Upper lobe of right lung (tissue), 1 donor: ENCODE measurements around the gene CBX2. TPM values are rescaled to one million over a fixed set of nuclear protein-coding genes. Genes with fewer than 3 reads are reported as not detected.

Source experiments
- ATAC-seq: fragments of 200-7000 bp; cut with Tn5 transposase; one replicate; pipeline ENCODE4 v1.9.1; 2020; ENCODE audit warnings: mild to moderate bottlenecking, moderate library complexity
- DNase-seq: peaks from one replicate; pipeline ENCODE4 v3.0.0-alpha.2; 2020
- H3K27ac ChIP-seq: fragments of 200-600 bp; one replicate; pipeline ENCODE4 v1.8.0; 2022
- H3K27me3 ChIP-seq: fragments of 200-600 bp; one replicate; pipeline ENCODE4 v1.8.0; 2022; ENCODE audit warnings: mild to moderate bottlenecking
- H3K36me3 ChIP-seq: fragments of 200-600 bp; one replicate; pipeline ENCODE4 v1.8.0; 2022
- H3K4me1 ChIP-seq: fragments of 200-600 bp; one replicate; pipeline ENCODE4 v1.8.0; 2022
- H3K4me3 ChIP-seq: fragments of 200-600 bp; one replicate; pipeline ENCODE4 v1.8.0; 2022; ENCODE audit warnings: mild to moderate bottlenecking
- H3K9me3 ChIP-seq: fragments of 200-600 bp; one replicate; pipeline ENCODE4 v1.8.0; 2022
- CTCF ChIP-seq: fragments of 200-600 bp; IDR thresholded peaks from one replicate; pipeline ENCODE4 v1.8.0; 2022; ENCODE audit warnings: antibody characterized with exemption
- intact Hi-C: fragments of 100-400 bp; cut with DNase I; formaldehyde crosslinking; loops from one replicate; pipeline ENCODE4 v1.11.0; 2022
- total RNA-seq: library from RNA; stranded (reverse); fragmentation: NEBNext Ultra II Directional; extraction: Animal tissue kit (Norgen Biotek cat#: 25700); gene quantifications from one replicate; pipeline ENCODE4 v1.2.1, GENCODE V29; 2021
- donor health status: DM: no; HTN: yes; CAD: no; lungs with severe emphysema.

CBX2 gene
- total RNA-seq, 1 donor from 2014 or later = 3.4 TPM

GRCh38 chr17:79730769-79731483 is 47.0 kb upstream of the CBX2 start, which contains the start of gene ENPP7:
Gene ENPP7 (plus strand): TSS chr17:79730943. CDS start chr17:79731140, 197 bp downstream.
- no peaks in the 10 kb centered on the region for H3K9me3 ChIP-seq
- ATAC-seq = no peak
- H3K4me1 ChIP-seq = peaks cover 5% of the 10 kb centered on the region
- intact Hi-C loops = no loop called here
- H3K4me3 ChIP-seq = no peak within 1 kb of the TSS
- no peak for TF ChIP-seq CTCF
- no peak within 1 kb of the TSS for H3K27ac ChIP-seq
- no peaks in the 10 kb centered on the region for H3K27me3 ChIP-seq
- no peak for DNase-seq
- no peaks in the 10 kb centered on the region for H3K36me3 ChIP-seq

- intact Hi-C loops = no loop called here
- Histone ChIP-seq H3K36me3 (no peaks in the 10 kb centered on the region), H3K27me3 (no peaks in the 10 kb centered on the region), H3K4me1 (peaks cover 5% of the 10 kb centered on the region), H3K9me3 (no peaks in the 10 kb centered on the region), H3K27ac (no peak overlapping the region), H3K4me3 (no peak overlapping the region)
- TF ChIP-seq CTCF = no peak
- DNase-seq = no peak
- ATAC-seq = no peak
Measured at GRCh38 chr17:79732254-79732653, 45.7 kb upstream of the CBX2 start.

GRCh38 chr17:79732804-79733691 is 44.9 kb upstream of the CBX2 start:
- peak overlapping the region; percentile 39 for H3K4me3 ChIP-seq
- no peak for DNase-seq

GRCh38 chr17:79733692-79734070 is 44.3 kb upstream of the CBX2 start:
- Histone ChIP-seq H3K4me3 (no peak overlapping the region), H3K27me3 (no peaks in the 10 kb centered on the region), H3K9me3 (no peaks in the 10 kb centered on the region), H3K4me1 (peaks cover 5% of the 10 kb centered on the region), H3K36me3 (no peaks in the 10 kb centered on the region), H3K27ac (no peak overlapping the region)
- no peak for TF ChIP-seq CTCF
- DNase-seq (no peak), ATAC-seq (no peak)
- intact Hi-C loops = no loop called here

More at GRCh38 chr17:79732804-79733691, 44.9 kb upstream of the CBX2 start:
- peak; percentile 57 for ATAC-seq
- Histone ChIP-seq H3K27ac (peak overlapping the region; percentile 36), H3K36me3 (no peaks in the 10 kb centered on the region), H3K27me3 (no peaks in the 10 kb centered on the region), H3K4me1 (peaks cover 5% of the 10 kb centered on the region), H3K9me3 (no peaks in the 10 kb centered on the region)
- intact Hi-C loops = no loop called here
- TF ChIP-seq CTCF = no peak

- H3K27ac ChIP-seq = no peak overlapping the region
- ATAC-seq (no peak), DNase-seq (no peak)
- peaks cover 5% of the 10 kb centered on the region for H3K4me1 ChIP-seq
- TF ChIP-seq CTCF = no peak
- peaks cover 5% of the 10 kb centered on the region for H3K27me3 ChIP-seq
- H3K36me3 ChIP-seq = no peaks in the 10 kb centered on the region
- H3K9me3 ChIP-seq = no peaks in the 10 kb centered on the region
- intact Hi-C loops = no loop called here
- no peak overlapping the region for H3K4me3 ChIP-seq
Measured at GRCh38 chr17:79735096-79735495, 42.9 kb upstream of the CBX2 start.
